Fibroblast of lung (primary cell): ENCODE measurements around the gene JAKMIP3. TPM values are rescaled to one million over a fixed set of nuclear protein-coding genes. Genes with fewer than 3 reads are reported as not detected.

Source experiments
- DNase-seq, 2 donors: peaks; one replicate each; pipeline versions ENCODE4 v3.0.0 to v3.0.0-alpha.2; 2010; ENCODE audit warnings: low read depth in 2 of 2
- H2AFZ ChIP-seq: 2 replicates; pipeline ENCODE4 v1.5.1; 2012; ENCODE audit warnings: low read length, control low read depth, inconsistent platforms
- H3K27ac ChIP-seq: 2 replicates; pipeline ENCODE4 v1.5.1; 2011; ENCODE audit warnings: low read length, control low read depth; ENCODE audit not compliant: insufficient read depth
- H3K27me3 ChIP-seq: 2 replicates; pipeline ENCODE4 v1.5.1; 2011; ENCODE audit warnings: mild to moderate bottlenecking, low read length; ENCODE audit not compliant: control insufficient read depth, insufficient read depth
- H3K36me3 ChIP-seq: 2 replicates; pipeline ENCODE4 v1.5.1; 2011; ENCODE audit warnings: low read length; ENCODE audit not compliant: control insufficient read depth, insufficient read depth
- H3K4me1 ChIP-seq: 2 replicates; pipeline ENCODE4 v1.5.1; 2011; ENCODE audit warnings: low read length; ENCODE audit not compliant: control insufficient read depth, insufficient read depth; ENCODE audit errors: extremely low read depth
- H3K4me2 ChIP-seq: 2 replicates; pipeline ENCODE4 v1.5.1; 2011; ENCODE audit warnings: low read length, control low read depth; ENCODE audit not compliant: insufficient read depth; ENCODE audit errors: extremely low read depth
- H3K4me3 ChIP-seq, 4 experiments: fragments of 200-600 bp in 1 of 4; sonication (generic) in 1 of 4; replicated peaks in 1 of 4; 2 replicates each; pipeline ENCODE4 v1.5.1; 2011 to 2016; ENCODE audit warnings: low read length in 4 of 4, low read depth in 3 of 4, mild to moderate bottlenecking in 3 of 4, control low read depth in 2 of 4, inconsistent platforms in 1 of 4, mixed read lengths in 1 of 4; ENCODE audit not compliant: insufficient read depth in 1 of 4; ENCODE audit errors: control extremely low read depth in 1 of 4
- H3K79me2 ChIP-seq: 2 replicates; pipeline ENCODE4 v1.5.1; 2012; ENCODE audit warnings: mild to moderate bottlenecking, low read length, inconsistent platforms; ENCODE audit not compliant: control insufficient read depth, insufficient read depth
- H3K9ac ChIP-seq: 2 replicates; pipeline ENCODE4 v1.5.1; 2011; ENCODE audit warnings: mild to moderate bottlenecking, low read length, control low read depth; ENCODE audit not compliant: insufficient read depth
- H3K9me3 ChIP-seq: 2 replicates; pipeline ENCODE4 v1.5.1; 2012; ENCODE audit warnings: low read depth, low read length; ENCODE audit not compliant: control insufficient read depth, insufficient read depth
- H4K20me1 ChIP-seq: 2 replicates; pipeline ENCODE4 v1.5.1; 2011; ENCODE audit warnings: low read length; ENCODE audit not compliant: control insufficient read depth, insufficient read depth; ENCODE audit errors: extremely low read depth
- CTCF ChIP-seq, 2 donors: IDR thresholded peaks in 1 of 2; conservative IDR thresholded peaks in 1 of 2; 1 replicate in 1 of 2; 2 replicates in 1 of 2; pipeline ENCODE4 v1.5.1; 2011 to 2012; ENCODE audit warnings: low read length in 2 of 2, control low read depth in 1 of 2, inconsistent platforms in 1 of 2, low read depth in 1 of 2, mild to moderate bottlenecking in 1 of 2
- EZH2 ChIP-seq: IDR thresholded peaks from 2 replicates; pipeline ENCODE4 v1.5.1; 2012; ENCODE audit warnings: low read length, control low read depth, mild to moderate bottlenecking; ENCODE audit errors: missing control alignments
- polyA plus RNA-seq, 2 donors: library from polyadenylated mRNA; depleted of rRNA in 1 of 2; stranded (reverse) in 1 of 2; unstranded in 1 of 2; fragments of >200 nt; gene quantifications; 2 replicates each; pipeline ENCODE4 v1.2.1, GENCODE V29; 2011 to 2012; ENCODE audit warnings: missing spikeins in 1 of 2
- total RNA-seq: library from RNA; depleted of rRNA; stranded (reverse); fragments of >200 nt; gene quantifications from 2 replicates; pipeline ENCODE4 v1.2.1, GENCODE V29; 2014

Gene JAKMIP3
- total and polyA plus RNA-seq, 2 donors (not counting 1 experiment from before 2014, with no cell fraction given): 0.17 TPM

- TF ChIP-seq EZH2 (no peak), CTCF (conservative IDR thresholded peaks at IDR 0.05 in 1 of 2, IDR thresholded peaks at IDR 0.05 in 1 of 2; ENCODE audit: low read depth in 1 of 2, low read length in 2 of 2) (no peak)
- DNase-seq: no peak
- no peak overlapping the region for H3K4me3 ChIP-seq
- H4K20me1 ChIP-seq: no peaks in the 10 kb centered on the region
- H3K27ac ChIP-seq: no peak overlapping the region
- no peak overlapping the region for H3K9ac ChIP-seq
- H3K36me3 ChIP-seq: no peaks in the 10 kb centered on the region
- H3K27me3 ChIP-seq: no peaks in the 10 kb centered on the region
- H3K4me2 ChIP-seq: no peak overlapping the region
- H3K4me1 ChIP-seq: no peaks in the 10 kb centered on the region
- H2AFZ ChIP-seq: no peak overlapping the region
- no peaks in the 10 kb centered on the region for H3K79me2 ChIP-seq
- no peaks in the 10 kb centered on the region for H3K9me3 ChIP-seq
Observed at GRCh38 chr10:132111121-132111731, 45.5 kb downstream of the JAKMIP3 start.

- no peaks in the 10 kb centered on the region for H3K9me3 ChIP-seq
- no peaks in the 10 kb centered on the region for H3K79me2 ChIP-seq
- no peaks in the 10 kb centered on the region for H3K27me3 ChIP-seq
- no peak overlapping the region for H3K27ac ChIP-seq
- no peaks in the 10 kb centered on the region for H4K20me1 ChIP-seq
- DNase-seq: no peak
- no peaks in the 10 kb centered on the region for H3K36me3 ChIP-seq
- no peak overlapping the region for H3K9ac ChIP-seq
- no peaks in the 10 kb centered on the region for H3K4me1 ChIP-seq
- TF ChIP-seq CTCF (conservative IDR thresholded peaks at IDR 0.05 in 1 of 2, IDR thresholded peaks at IDR 0.05 in 1 of 2; ENCODE audit: low read depth in 1 of 2, low read length in 2 of 2) (no peak), EZH2 (no peak)
- no peak overlapping the region for H3K4me3 ChIP-seq
- H3K4me2 ChIP-seq: no peak overlapping the region
- no peak overlapping the region for H2AFZ ChIP-seq
Observed at GRCh38 chr10:132111871-132112341, 46.2 kb downstream of the JAKMIP3 start.

GRCh38 chr10:132112611-132113010 lies 46.9 kb downstream of the JAKMIP3 start:
- H4K20me1 ChIP-seq: no peaks in the 10 kb centered on the region
- no peak for DNase-seq

More at GRCh38 chr10:132112611-132113010, 46.9 kb downstream of the JAKMIP3 start:
- Histone ChIP-seq H3K9ac (no peak overlapping the region), H3K4me3 (no peak overlapping the region), H3K4me2 (no peak overlapping the region), H3K79me2 (no peaks in the 10 kb centered on the region), H3K4me1 (no peaks in the 10 kb centered on the region), H3K36me3 (no peaks in the 10 kb centered on the region), H3K27me3 (no peaks in the 10 kb centered on the region), H3K9me3 (no peaks in the 10 kb centered on the region), H3K27ac (no peak overlapping the region), H2AFZ (no peak overlapping the region)
- TF ChIP-seq CTCF (conservative IDR thresholded peaks at IDR 0.05 in 1 of 2, IDR thresholded peaks at IDR 0.05 in 1 of 2; ENCODE audit: low read depth in 1 of 2, low read length in 2 of 2) (no peak), EZH2 (no peak)
